Activated CD4-positive, alpha-beta T cell treated with anti-CD3 and anti-CD28 coated beads, Interleukin-2, Interleukin-6, amounts not matched to agents 100 ng/mL and 50 ng/mL, durations not matched to agents 16 hours and 8 hours (primary cell): ENCODE results near the gene TMEM248.
"Not testable (repeated sequence)": the region's sequence is repeated elsewhere in the genome, so short reads cannot be mapped to it uniquely, and the experiment has no call there.

Experiments used
- DNase-seq: peaks from one replicate; pipeline ENCODE4 v3.0.0-alpha.2; 2020

TMEM248 gene

GRCh38 chr7:66952343-66953043 is 31.5 kb downstream of the TMEM248 start:
- DNase-seq = no peak

- DNase-seq = no peak
Measured at GRCh38 chr7:66953044-66953427, 32.0 kb downstream of the TMEM248 start.

GRCh38 chr7:66957595-66958290 is 36.7 kb downstream of the TMEM248 start:
- DNase-seq = no peak

GRCh38 chr7:66958538-66959350 is 37.7 kb downstream of the TMEM248 start:
- no peak for DNase-seq

GRCh38 chr7:66960192-66960591 is 39.2 kb downstream of the TMEM248 start:
- DNase-seq = no peak

GRCh38 chr7:66961096-66961495 is 40.1 kb downstream of the TMEM248 start:
- no peak for DNase-seq

- no peak for DNase-seq
Measured at GRCh38 chr7:66964411-66964810, 43.4 kb downstream of the TMEM248 start.

- no peak for DNase-seq
Measured at GRCh38 chr7:66967029-66967428, 46.0 kb downstream of the TMEM248 start.

- DNase-seq = not testable (repeated sequence)
Measured at GRCh38 chr7:66969001-66969400, 48.0 kb downstream of the TMEM248 start.

GRCh38 chr7:66970310-66970709 is 49.3 kb downstream of the TMEM248 start:
- DNase-seq = no peak

- no peak for DNase-seq
Measured at GRCh38 chr7:66974986-66975590, 54.1 kb downstream of the TMEM248 start.

GRCh38 chr7:66978312-66978711 is 57.3 kb downstream of the TMEM248 start:
- not testable (repeated sequence) for DNase-seq

- not testable (repeated sequence) for DNase-seq
Measured at GRCh38 chr7:66979013-66979412, 58.0 kb downstream of the TMEM248 start.

GRCh38 chr7:66980336-66980735 is 59.3 kb downstream of the TMEM248 start:
- DNase-seq = not testable (repeated sequence)

GRCh38 chr7:66989552-66989951 is 68.5 kb downstream of the TMEM248 start:
- not testable (repeated sequence) for DNase-seq

- DNase-seq = not testable (repeated sequence)
Measured at GRCh38 chr7:66994051-66994450, 73.0 kb downstream of the TMEM248 start.

- DNase-seq = peak; percentile 71
Measured at GRCh38 chr7:66994691-66995049, 73.6 kb downstream of the TMEM248 start.

- DNase-seq = peak; percentile 97
Measured at GRCh38 chr7:66995050-66995776, 74.2 kb downstream of the TMEM248 start, which contains the start of gene SBDS. SBDS (minus strand) TSS chr7:66995586; CDS start chr7:66995417, 169 bp downstream.

GRCh38 chr7:66996444-66997191 is 75.6 kb downstream of the TMEM248 start, which contains the start of gene TYW1:
TYW1 (plus strand) TSS chr7:66996833; CDS start chr7:66996979, 146 bp downstream.
- DNase-seq = peak; percentile 99

- peak; percentile 38 for DNase-seq
Measured at GRCh38 chr7:67000601-67001258, 79.7 kb downstream of the TMEM248 start.

- not testable (repeated sequence) for DNase-seq
Measured at GRCh38 chr7:67004145-67004544, 83.1 kb downstream of the TMEM248 start.
